ENCODE results near the gene GNL3L.
A peak's percentile ranks its signal among the peaks of the same experiment; 100 is the strongest.
"Not testable (repeated sequence)": the region's sequence is repeated elsewhere in the genome, so short reads cannot be mapped to it uniquely, and the experiment has no call there.

Gene GNL3L

GRCh38 chrX:54529552-54530356, at the start of gene GNL3L:
Gene GNL3L (plus strand): TSS chrX:54530219. CDS start chrX:54532567, 2,348 bp downstream.
- peak; percentile 88 for DNase-seq (ENCODE audit: low spot score)

GRCh38 chrX:54482839-54483593, 47.0 kb upstream of the GNL3L start:
- DNase-seq (ENCODE audit: low spot score) = no peak

- DNase-seq (ENCODE audit: low spot score) = no peak
These were observed 46.1 kb upstream of the GNL3L start for GRCh38 chrX:54483946-54484345.

- DNase-seq (ENCODE audit: low spot score) = no peak
These were observed 45.4 kb upstream of the GNL3L start for GRCh38 chrX:54484666-54485065.

- DNase-seq (ENCODE audit: low spot score) = not testable (repeated sequence)
These were observed 40.2 kb upstream of the GNL3L start for GRCh38 chrX:54489819-54490218.

GRCh38 chrX:54492340-54492739, 37.7 kb upstream of the GNL3L start:
- DNase-seq (ENCODE audit: low spot score) = peak; percentile 83

- peak; percentile 24 for DNase-seq (ENCODE audit: low spot score)
These were observed 35.6 kb upstream of the GNL3L start for GRCh38 chrX:54494166-54494988.

- no peak for DNase-seq (ENCODE audit: low spot score)
These were observed 34.8 kb upstream of the GNL3L start for GRCh38 chrX:54494989-54495813.

- peak; percentile 64 for DNase-seq (ENCODE audit: low spot score)
These were observed 34.1 kb upstream of the GNL3L start, which contains the start of gene FGD1 for GRCh38 chrX:54495814-54496516. Gene FGD1 (minus strand): TSS chrX:54496234. CDS start chrX:54495432, 802 bp downstream.

- no peak for DNase-seq (ENCODE audit: low spot score)
These were observed 33.5 kb upstream of the GNL3L start for GRCh38 chrX:54496517-54496852.

- no peak for DNase-seq (ENCODE audit: low spot score)
These were observed 33.1 kb upstream of the GNL3L start for GRCh38 chrX:54496936-54497335.

- DNase-seq (ENCODE audit: low spot score) = no peak
These were observed 20.6 kb upstream of the GNL3L start for GRCh38 chrX:54509400-54509799.

- DNase-seq (ENCODE audit: low spot score) = no peak
These were observed 868 bp upstream of the GNL3L start for GRCh38 chrX:54529151-54529550.

- DNase-seq (ENCODE audit: low spot score) = peak; percentile 7
These were observed 410 bp downstream of the GNL3L start for GRCh38 chrX:54530357-54530900.

- DNase-seq (ENCODE audit: low spot score) = no peak
These were observed 4.3 kb downstream of the GNL3L start for GRCh38 chrX:54534271-54534670.

GRCh38 chrX:54540289-54540688, 10.3 kb downstream of the GNL3L start:
- DNase-seq (ENCODE audit: low spot score) = peak; percentile 42

- not testable (repeated sequence) for DNase-seq (ENCODE audit: low spot score)
These were observed 12.2 kb downstream of the GNL3L start for GRCh38 chrX:54542239-54542638.

GRCh38 chrX:54550821-54551220, 20.8 kb downstream of the GNL3L start:
- no peak for DNase-seq (ENCODE audit: low spot score)

GRCh38 chrX:54551801-54552200, 21.8 kb downstream of the GNL3L start:
- DNase-seq (ENCODE audit: low spot score) = no peak

GRCh38 chrX:54555006-54555405, 25.0 kb downstream of the GNL3L start:
- not testable (repeated sequence) for DNase-seq (ENCODE audit: low spot score)

All from RKO (cell line).